HL-60 (cell line): ENCODE data around the gene TNC.

ENCODE experiments used
- POLR2AphosphoS5 ChIP-seq: IDR thresholded peaks from 2 replicates; pipeline ENCODE4 v1.6.1; 2012; ENCODE audit warnings: low read depth
- TF ChIP-seq, protein P1 (sequence below): IDR thresholded peaks from one replicate; pipeline ENCODE4 v1.5.1; 2011; ENCODE audit warnings: low read length, control low read depth, inconsistent platforms; ENCODE audit not compliant: insufficient read depth

GRCh38 chr9:115046824-115047223 lies 71.1 kb downstream of the TNC start:
- TF ChIP-seq, protein P1, sequence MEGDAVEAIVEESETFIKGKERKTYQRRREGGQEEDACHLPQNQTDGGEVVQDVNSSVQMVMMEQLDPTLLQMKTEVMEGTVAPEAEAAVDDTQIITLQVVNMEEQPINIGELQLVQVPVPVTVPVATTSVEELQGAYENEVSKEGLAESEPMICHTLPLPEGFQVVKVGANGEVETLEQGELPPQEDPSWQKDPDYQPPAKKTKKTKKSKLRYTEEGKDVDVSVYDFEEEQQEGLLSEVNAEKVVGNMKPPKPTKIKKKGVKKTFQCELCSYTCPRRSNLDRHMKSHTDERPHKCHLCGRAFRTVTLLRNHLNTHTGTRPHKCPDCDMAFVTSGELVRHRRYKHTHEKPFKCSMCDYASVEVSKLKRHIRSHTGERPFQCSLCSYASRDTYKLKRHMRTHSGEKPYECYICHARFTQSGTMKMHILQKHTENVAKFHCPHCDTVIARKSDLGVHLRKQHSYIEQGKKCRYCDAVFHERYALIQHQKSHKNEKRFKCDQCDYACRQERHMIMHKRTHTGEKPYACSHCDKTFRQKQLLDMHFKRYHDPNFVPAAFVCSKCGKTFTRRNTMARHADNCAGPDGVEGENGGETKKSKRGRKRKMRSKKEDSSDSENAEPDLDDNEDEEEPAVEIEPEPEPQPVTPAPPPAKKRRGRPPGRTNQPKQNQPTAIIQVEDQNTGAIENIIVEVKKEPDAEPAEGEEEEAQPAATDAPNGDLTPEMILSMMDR = no peak
- TF ChIP-seq POLR2AphosphoS5 = no peak
